Measurements from ENCODE around the gene TNNT1.

The TNNT1 gene

GRCh38 chr19:55113570-55114039 lies 35.4 kb downstream of the TNNT1 start:
- Histone ChIP-seq H2AFZ (ENCODE audit: low read depth, low read length, severe bottlenecking) (no peak overlapping the region), H4K20me1 (ENCODE audit: low read depth, low read length) (no peaks in the 10 kb centered on the region; the same call in 1 of the 2 replicates), H3K27me3 (ENCODE audit: low read length) (no peaks in the 10 kb centered on the region), H3K36me3 (ENCODE audit: low read length) (no peaks in the 10 kb centered on the region), H3F3A (ENCODE audit: insufficient read depth) (peaks cover 8% of the 10 kb centered on the region), H3K27ac (ENCODE audit: low read depth, low read length) (peak overlapping the region; percentile 91), H3K9ac (ENCODE audit: low read length) (peak overlapping the region; percentile 94), H3K9me2 (replicated peaks; ENCODE audit: insufficient read depth, low read length) (no peaks in the 10 kb centered on the region), H3K79me2 (ENCODE audit: insufficient read depth, low read length) (peaks cover 77% of the 10 kb centered on the region), H3K4me3 (ENCODE audit: insufficient read depth, low read length, poor library complexity, severe bottlenecking) (peak overlapping the region; percentile 25), H3K4me2 (ENCODE audit: low read depth, low read length, poor library complexity, severe bottlenecking) (peak overlapping the region; percentile 80), H3K9me3 (ENCODE audit: insufficient read depth, low read length) (no peaks in the 10 kb centered on the region)
- TF ChIP-seq, protein P1, sequence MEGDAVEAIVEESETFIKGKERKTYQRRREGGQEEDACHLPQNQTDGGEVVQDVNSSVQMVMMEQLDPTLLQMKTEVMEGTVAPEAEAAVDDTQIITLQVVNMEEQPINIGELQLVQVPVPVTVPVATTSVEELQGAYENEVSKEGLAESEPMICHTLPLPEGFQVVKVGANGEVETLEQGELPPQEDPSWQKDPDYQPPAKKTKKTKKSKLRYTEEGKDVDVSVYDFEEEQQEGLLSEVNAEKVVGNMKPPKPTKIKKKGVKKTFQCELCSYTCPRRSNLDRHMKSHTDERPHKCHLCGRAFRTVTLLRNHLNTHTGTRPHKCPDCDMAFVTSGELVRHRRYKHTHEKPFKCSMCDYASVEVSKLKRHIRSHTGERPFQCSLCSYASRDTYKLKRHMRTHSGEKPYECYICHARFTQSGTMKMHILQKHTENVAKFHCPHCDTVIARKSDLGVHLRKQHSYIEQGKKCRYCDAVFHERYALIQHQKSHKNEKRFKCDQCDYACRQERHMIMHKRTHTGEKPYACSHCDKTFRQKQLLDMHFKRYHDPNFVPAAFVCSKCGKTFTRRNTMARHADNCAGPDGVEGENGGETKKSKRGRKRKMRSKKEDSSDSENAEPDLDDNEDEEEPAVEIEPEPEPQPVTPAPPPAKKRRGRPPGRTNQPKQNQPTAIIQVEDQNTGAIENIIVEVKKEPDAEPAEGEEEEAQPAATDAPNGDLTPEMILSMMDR (IDR thresholded peaks at IDR 0.05; ENCODE audit: insufficient read depth, low read length, poor library complexity, severe bottlenecking) = no peak
- TF ChIP-seq EZH2phosphoT487 (conservative IDR thresholded peaks at IDR 0.05; ENCODE audit: low read length) = no peak

- H3K9ac ChIP-seq (ENCODE audit: low read length) = peak overlapping the region; percentile 94
- H3F3A ChIP-seq (ENCODE audit: insufficient read depth) = peaks cover 8% of the 10 kb centered on the region
- H3K9me2 ChIP-seq (replicated peaks; ENCODE audit: insufficient read depth, low read length) = no peaks in the 10 kb centered on the region
- peak overlapping the region; percentile 80 for H3K4me2 ChIP-seq (ENCODE audit: low read depth, low read length, poor library complexity, severe bottlenecking)
- H3K9me3 ChIP-seq (ENCODE audit: insufficient read depth, low read length) = no peaks in the 10 kb centered on the region
- H2AFZ ChIP-seq (ENCODE audit: low read depth, low read length, severe bottlenecking) = no peak overlapping the region
- no peaks in the 10 kb centered on the region for H3K27me3 ChIP-seq (ENCODE audit: low read length)
- H3K36me3 ChIP-seq (ENCODE audit: low read length) = 0 out of 2 replicates have a peak, but pooled peaks cover 3% of the 10 kb centered on the region
- TF ChIP-seq, protein P1 (IDR thresholded peaks at IDR 0.05; ENCODE audit: insufficient read depth, low read length, poor library complexity, severe bottlenecking) = peak; percentile 61
- no peak for TF ChIP-seq EZH2phosphoT487 (conservative IDR thresholded peaks at IDR 0.05; ENCODE audit: low read length)
- peaks cover 84% of the 10 kb centered on the region for H3K79me2 ChIP-seq (ENCODE audit: insufficient read depth, low read length)
- no peaks in the 10 kb centered on the region; the same call in 1 of the 2 replicates for H4K20me1 ChIP-seq (ENCODE audit: low read depth, low read length)
- H3K27ac ChIP-seq (ENCODE audit: low read depth, low read length) = peak overlapping the region; percentile 91
- H3K4me3 ChIP-seq (ENCODE audit: insufficient read depth, low read length, poor library complexity, severe bottlenecking) = peak overlapping the region; percentile 25
Observed at GRCh38 chr19:55112777-55113569, 36.0 kb downstream of the TNNT1 start.

DNA sequence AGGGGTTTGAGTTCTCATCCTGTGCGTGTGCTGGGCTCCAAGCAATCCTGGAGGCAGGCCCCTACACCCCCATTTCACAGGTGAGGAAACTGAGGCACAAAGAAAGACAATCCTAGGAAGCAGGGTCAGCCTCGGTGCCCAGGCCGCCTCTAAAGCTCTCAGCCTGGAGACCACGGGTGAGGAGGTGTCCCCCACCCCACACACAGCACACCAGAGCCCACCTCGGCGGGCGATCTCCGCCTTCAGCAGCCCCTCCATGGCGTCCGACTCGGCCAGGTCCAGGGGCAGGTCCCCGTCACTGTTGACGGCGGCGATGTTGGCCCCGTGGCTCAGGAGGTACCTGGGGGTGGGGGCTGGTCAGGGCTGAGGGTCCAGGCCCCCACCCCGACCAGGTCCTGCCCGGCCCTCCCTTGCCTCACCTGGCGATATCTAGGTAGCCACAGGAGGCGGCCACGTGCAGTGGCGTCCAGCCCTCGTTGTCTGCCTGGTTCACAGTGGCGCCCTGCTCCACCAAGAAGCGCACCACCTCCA lies 36.7 kb downstream of the TNNT1 start:
- Histone ChIP-seq H3K27ac (ENCODE audit: low read depth, low read length) (peak overlapping the region; percentile 91), H3K9ac (ENCODE audit: low read length) (peak overlapping the region; percentile 94), H3K9me3 (ENCODE audit: insufficient read depth, low read length) (no peaks in the 10 kb centered on the region), H3K79me2 (ENCODE audit: insufficient read depth, low read length) (peaks cover 85% of the 10 kb centered on the region), H3K9me2 (replicated peaks; ENCODE audit: insufficient read depth, low read length) (no peaks in the 10 kb centered on the region), H3K4me3 (ENCODE audit: insufficient read depth, low read length, poor library complexity, severe bottlenecking) (no peak overlapping the region), H3K36me3 (ENCODE audit: low read length) (0 out of 2 replicates have a peak, but pooled peaks cover 3% of the 10 kb centered on the region), H2AFZ (ENCODE audit: low read depth, low read length, severe bottlenecking) (no peak overlapping the region), H3K4me2 (ENCODE audit: low read depth, low read length, poor library complexity, severe bottlenecking) (peak overlapping the region; percentile 80), H4K20me1 (ENCODE audit: low read depth, low read length) (no peaks in the 10 kb centered on the region; the same call in 1 of the 2 replicates), H3F3A (ENCODE audit: insufficient read depth) (peaks cover 8% of the 10 kb centered on the region), H3K27me3 (ENCODE audit: low read length) (no peaks in the 10 kb centered on the region)
- TF ChIP-seq EZH2phosphoT487 (conservative IDR thresholded peaks at IDR 0.05; ENCODE audit: low read length) = no peak
- TF ChIP-seq, protein P1 (IDR thresholded peaks at IDR 0.05; ENCODE audit: insufficient read depth, low read length, poor library complexity, severe bottlenecking) = no peak
